ENCODE measurements around the gene SYT9.
"Not testable (repeated sequence)": the region's sequence is repeated elsewhere in the genome, so short reads cannot be mapped to it uniquely, and the experiment has no call there.

Gene SYT9

DNA sequence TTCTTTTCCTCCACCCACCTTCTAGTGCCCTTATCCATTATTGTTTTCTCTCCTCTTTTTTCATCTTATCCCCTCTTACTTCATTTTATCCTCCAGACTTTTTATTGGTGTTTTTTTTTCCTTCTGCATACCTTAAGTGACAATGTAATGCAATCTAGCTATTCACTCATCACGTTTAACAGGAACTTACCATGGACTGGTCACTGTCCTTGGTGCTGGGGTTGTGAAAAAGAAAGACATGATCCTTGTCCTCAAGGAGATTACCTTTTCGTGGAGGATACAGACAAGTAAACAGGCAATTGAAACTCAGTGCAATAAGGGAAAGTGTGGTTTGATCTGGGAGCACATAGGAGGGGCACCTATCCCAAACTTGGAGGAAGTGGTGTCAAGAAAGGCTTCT is 20.7 kb downstream of the SYT9 start:
- no peak for DNase-seq (ENCODE audit: low spot score)

DNA sequence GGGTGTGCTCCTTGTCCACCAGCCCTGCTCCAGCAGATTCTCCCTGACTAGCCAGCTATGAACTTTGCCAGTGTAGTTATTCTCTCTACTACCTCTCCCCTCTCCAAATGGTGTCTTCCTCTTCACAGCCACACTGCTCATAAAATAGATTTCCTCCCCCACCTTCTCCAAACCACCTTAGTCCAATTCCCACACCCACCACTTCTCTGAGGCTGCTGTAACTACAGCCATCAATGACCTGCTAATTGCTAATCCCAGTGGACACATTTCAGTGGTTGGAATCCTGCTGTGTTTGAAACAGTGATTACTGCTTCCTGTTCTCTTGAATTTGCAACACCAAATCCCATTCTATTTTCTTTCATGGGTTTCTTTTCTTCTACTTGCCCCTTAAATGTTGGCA is 23.4 kb downstream of the SYT9 start:
- DNase-seq (ENCODE audit: low spot score), result no peak

DNA sequence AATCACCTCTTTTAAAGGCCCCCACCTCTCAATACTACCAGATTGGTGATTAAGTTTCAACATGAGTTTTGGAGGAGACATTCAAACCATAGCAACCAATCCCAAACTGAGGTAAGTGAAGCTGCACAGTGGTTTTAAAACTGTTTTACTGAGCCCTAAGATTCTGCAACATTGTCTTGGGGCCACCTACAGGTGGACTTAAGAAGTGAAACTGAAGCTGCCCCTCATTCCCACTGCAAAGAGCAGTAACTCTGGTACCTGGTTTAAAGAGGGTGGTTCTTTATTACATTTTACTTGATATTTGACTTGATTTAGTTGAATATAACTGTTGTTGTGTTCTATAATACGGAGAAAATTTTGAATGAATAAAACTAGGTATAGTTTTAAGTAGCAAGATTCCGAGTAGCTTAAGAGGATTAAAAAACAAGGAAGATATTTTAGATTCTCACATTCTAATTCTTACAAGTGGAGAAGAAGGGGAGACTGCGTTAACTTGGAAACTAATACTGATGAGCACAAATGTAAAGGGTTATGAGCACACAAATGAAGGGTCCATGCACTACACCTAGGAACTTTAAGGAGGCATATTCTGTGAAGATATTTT is 26.7 kb downstream of the SYT9 start:
- peak; percentile 30 for DNase-seq (ENCODE audit: low spot score)

DNA sequence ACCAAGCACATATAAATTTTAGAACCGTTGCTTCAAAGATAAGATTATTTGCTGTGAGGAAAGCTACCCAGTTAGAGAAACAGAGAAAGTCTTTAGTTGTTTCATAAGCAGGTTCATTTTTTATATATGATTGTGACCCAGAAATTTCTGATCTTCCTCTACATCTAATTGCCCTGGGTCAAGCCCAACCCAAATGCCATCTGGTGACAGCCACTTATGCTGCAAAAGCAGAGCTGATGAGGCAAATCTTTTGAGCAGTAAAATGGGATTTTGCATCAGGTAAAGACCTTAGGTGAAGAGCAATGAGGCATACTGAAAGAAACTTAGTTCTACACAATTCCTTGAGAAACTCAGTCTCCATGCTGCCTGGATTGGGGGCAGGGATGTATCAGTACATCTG is 28.0 kb downstream of the SYT9 start:
- DNase-seq (ENCODE audit: low spot score), result no peak

DNA sequence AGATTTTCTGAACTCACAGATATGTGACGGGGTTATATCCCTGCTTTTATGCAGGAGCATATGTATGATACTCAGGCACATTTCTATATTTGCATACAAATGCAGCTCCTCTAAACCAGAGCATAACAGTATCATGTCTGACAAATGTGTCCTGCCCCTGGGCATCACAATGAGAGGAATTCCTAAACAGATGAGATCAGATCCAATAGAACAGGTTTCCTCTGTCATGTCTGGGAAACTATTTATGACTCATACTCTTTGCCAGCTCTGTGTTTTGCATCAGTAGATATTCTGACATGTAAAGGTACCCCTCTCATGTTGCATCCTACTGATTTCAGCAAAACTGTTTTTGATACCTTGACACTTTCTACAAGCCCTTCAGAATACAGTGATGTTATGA is 29.4 kb downstream of the SYT9 start:
- DNase-seq (ENCODE audit: low spot score), result peak; percentile 66

DNA sequence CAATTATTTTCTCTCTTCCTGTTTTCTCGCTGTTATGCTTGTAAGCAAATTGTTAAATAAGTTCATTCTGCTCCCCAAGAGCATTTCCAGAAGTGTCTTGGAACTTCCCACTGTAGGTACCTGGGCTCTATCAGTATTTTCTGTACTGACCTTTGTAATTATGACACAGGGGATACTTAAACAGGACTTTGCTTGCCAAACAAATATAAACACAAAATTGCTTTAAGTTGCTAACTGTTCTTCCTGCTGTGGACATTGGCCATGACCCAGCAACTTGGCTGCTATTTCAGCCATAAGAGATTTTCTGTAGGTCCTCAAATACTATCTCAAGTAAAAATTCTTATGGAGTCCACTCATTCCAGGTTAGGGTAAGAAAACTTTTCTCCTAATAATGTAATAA is 30.1 kb downstream of the SYT9 start:
- DNase-seq (ENCODE audit: low spot score), result no peak

DNA sequence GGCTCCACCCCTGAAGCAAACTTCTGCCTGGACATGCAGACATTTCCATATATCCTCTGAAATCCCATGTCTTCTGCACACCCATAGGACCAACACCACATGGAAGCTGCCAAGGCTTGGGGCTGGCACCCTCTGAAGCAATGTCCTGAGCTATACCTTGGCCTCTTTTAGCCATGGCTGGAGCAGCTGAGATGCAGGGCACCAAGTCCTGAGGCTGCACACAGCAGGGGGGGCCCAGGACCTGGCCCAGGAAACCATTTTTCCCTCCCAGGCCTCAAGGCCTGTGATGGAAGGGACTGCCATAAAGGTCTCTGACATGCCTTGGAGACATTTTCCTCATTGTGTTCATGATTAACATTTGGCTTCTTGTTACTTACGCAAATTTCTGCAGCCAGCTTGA is 34.5 kb downstream of the SYT9 start:
- no peak for DNase-seq (ENCODE audit: low spot score)

DNA sequence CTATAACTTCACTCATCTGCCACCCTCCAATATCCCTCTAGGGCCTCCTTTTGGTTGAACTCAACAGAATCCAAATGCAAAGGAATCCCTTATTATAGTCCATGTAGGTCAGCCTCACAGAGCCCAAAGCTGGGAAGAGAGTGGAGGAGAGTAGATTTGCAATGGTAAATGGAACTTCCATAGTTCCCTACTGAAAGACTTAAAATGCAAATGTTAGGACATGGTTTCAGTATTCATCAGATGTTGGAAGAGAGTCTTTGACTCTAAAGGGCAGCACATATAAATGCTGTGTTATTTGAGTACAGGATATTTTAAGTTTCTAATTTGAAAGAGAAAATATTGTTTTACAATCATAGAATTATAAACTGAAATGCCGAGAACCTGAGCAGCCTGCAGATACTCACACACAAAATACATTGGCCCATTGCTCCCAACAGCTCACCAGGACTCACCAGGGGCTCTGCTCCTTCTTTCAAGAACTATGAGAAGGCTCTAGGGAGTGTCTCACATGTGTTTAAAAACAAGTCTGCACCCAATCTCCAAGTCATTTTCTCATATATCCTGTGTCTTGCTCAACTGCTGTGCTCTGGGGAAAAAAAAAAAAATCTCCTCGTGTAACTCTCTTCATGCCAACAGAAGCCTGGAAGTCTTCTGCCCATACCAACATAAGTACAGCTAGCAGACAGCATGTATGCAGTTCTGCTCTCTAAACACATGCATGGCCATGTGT is 39.6 kb downstream of the SYT9 start:
- DNase-seq (ENCODE audit: low spot score), result no peak

DNA sequence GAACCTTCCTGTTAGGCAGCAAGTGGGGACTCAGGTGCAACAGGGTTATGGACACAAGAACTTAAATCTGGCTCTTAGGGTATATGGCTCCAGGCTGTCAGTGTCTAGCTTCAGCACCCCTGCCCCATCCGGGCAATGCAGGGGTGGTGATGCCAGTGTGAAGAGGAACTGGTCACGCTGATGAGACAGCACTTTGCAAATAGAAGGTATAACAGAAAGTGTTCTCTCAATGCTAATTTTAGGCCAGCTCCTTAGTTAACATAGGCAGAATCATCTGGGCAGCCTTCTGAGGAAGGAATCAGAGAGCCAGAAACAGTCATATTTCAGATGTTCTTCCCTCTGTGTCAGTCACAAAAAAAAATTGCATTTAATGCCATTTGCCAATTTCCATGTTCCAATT is 41.2 kb downstream of the SYT9 start:
- no peak for DNase-seq (ENCODE audit: low spot score)

DNA sequence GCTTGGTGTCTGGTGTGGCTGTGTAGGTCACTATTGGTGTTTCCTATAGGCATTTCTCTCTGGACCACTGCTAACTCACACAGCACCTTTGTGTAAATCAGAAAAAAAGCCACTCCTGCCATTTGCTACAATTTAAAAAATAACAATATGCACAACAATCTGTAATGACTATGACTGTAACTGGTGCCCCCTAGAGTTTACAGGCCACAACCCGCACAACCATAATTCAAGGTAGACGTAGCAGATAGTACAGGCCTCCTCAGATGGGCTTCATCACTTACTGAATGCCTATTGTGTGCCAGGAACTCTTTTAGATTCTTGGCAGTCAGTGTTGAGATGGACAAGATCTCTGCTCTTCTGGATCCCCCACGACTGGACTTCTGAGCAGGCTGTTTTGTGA is 47.7 kb downstream of the SYT9 start:
- no peak for DNase-seq (ENCODE audit: low spot score)

DNA sequence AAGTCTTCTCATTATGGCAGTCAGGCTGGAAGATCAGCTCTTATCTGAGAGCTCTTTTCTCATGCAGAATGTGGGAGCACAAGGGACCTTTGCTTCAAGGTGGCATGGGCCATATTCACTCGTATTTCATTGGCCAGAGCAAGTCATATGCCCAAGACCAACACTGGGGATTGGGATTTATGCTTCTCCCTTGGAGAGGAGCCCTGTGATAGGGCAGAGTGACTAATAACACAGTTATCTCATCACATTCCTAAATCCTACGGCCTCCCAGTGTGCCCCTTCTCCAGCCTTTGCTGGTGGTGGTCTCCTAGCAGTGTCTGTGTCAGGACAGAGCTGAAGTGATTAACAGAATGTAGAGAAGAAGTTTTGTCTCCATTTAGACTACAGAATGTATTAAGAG is 48.6 kb downstream of the SYT9 start:
- no peak for DNase-seq (ENCODE audit: low spot score)

DNA sequence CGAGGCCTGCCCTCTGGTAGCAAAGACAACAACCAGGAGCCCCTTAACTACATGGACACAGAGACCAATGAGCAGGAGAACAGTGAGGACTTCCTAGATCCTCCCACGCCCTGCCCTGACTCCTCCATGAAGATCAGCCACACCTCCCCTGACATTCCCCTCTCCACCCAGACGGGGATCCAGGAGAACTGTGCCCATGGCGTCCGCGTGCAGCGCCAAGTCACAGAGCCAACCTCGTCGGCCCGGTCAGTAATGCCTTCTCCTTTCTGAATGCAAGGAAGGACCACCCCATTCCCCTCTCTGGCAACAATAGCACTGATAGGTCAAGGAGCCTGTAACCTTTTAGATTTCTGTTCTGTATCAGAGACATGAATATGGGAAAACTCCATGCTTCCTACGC is 51.4 kb downstream of the SYT9 start:
- DNase-seq (ENCODE audit: low spot score), result no peak

DNA sequence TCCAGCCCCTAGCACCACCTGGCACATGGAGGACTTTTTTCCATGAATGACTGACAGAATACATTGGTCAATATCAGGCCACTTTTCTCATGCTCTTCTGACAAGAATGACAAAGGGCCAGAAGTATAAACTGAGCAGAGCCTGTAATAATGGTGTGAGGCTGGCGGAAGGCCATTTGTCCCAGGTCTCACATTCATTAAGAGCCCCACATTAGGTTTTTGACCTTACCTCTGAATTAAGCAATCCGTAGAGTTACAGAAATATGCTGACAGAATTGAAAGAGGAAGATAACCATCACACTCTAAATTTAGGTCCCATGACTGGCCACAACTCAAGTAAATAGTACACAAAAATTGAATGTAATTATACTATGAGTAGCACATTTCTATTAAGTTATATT is 55.2 kb downstream of the SYT9 start:
- DNase-seq (ENCODE audit: low spot score), result no peak

DNA sequence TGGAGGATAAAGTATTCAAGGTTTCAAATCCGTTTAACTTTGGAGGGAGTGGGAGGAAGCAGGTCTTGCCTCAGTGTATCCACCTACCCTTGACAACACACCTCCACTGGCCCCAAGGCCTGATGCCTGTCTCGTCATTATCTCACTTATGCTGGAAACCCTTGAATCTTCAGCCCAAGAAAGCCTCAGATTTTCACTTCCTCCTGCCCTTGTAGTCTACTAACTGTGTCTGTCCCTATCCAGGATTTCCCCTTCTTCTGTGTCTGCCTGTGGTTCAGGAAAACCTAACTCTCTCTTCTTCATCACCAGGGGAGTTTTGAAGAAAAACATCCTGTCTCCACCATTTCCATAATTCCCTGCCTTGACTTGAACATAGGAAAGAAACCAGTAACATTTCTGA is 56.1 kb downstream of the SYT9 start:
- DNase-seq (ENCODE audit: low spot score), result no peak

DNA sequence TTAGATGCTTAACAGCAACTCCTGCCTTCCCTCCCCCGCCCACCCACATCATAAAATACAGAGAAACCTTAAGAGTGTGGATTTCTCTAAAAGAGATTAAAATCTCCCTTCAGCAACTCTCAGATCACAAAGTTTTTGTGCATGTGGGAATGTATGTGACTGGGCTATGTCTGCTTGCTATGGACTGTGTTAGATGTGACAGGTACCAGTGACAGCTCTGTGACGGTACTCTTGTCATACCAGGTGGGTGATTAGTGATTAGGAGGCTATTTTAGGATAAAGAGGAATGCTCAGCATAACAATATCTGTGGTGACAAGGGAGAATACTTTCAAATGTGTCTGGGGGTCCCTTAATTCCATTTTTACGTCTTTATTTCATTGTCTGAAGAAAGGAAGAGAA is 60.2 kb downstream of the SYT9 start:
- DNase-seq (ENCODE audit: low spot score), result no peak

DNA sequence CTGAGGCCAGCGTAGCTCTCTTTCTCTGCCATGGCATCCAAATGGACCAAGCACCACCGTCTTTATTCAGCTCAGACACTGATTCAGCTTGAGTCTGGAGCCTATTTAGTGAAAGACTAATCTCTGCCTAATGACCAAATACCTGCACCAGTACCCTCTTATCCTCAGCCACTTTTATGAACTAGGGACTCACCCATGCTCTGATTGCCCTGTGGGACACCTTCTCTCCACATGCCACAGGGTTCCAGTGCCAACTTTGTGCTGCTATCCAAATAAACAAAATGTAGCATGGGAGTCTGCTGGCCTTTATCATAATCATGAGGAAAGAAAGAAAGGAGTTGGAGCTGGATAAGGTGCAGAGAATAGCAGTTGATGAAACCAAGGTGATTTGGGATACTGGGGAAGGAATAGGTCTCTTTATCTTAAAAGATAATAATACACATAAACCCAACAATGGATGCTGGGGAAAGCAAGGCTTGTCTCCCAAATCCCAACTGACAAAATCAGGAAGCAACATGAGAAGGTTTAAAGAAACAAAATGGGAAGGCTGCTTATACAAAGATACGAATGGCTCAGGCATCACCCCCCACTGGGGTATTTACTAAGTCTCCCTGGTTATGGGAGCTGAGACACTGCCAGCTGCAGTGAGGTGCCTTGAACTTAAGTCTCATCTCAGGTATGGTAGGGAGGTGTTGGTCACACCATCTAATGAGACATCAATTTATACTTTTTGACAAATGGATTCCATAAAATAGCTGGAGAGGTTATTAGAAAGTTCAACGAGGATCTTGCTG is 63.3 kb downstream of the SYT9 start:
- DNase-seq (ENCODE audit: low spot score), result no peak

DNA sequence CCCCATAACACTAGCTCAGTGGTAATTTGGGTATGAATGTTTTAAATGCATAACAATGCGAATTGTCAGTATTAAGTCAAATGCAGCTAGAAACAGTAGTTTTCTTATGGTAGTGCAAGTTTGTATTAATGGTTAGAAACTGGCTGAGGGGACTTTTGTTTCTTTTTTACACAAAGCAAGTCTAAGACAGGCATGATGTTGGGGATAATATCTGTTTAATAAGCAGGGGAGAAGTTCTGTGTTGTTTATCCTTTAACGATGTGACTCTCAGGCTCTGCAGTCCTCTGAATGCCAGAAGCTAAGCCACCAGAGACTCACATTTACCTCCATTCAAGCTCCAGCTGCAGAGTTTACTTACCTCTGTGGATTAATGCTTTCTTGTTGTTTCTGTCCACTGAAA is 67.8 kb downstream of the SYT9 start:
- DNase-seq (ENCODE audit: low spot score), result no peak

DNA sequence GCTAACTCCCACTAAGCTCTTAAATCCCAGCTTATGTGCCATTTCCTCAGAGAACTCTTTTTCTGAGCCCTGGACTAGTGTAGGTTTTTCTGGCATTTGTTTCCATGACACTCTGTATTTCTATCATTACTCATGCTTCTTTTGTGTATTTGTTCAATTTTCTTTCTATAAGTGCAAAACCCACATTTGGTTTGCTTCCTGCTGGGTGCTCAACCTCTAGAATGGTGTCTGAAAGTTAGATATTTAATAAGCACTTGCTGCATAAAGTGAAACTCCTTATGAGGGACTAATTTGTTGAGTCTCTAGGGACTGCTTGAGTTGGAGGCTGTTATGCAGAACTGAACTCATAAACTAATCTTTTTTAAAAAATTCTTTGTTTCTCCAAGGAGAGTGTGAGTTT is 68.6 kb downstream of the SYT9 start:
- DNase-seq (ENCODE audit: low spot score), result no peak

DNA sequence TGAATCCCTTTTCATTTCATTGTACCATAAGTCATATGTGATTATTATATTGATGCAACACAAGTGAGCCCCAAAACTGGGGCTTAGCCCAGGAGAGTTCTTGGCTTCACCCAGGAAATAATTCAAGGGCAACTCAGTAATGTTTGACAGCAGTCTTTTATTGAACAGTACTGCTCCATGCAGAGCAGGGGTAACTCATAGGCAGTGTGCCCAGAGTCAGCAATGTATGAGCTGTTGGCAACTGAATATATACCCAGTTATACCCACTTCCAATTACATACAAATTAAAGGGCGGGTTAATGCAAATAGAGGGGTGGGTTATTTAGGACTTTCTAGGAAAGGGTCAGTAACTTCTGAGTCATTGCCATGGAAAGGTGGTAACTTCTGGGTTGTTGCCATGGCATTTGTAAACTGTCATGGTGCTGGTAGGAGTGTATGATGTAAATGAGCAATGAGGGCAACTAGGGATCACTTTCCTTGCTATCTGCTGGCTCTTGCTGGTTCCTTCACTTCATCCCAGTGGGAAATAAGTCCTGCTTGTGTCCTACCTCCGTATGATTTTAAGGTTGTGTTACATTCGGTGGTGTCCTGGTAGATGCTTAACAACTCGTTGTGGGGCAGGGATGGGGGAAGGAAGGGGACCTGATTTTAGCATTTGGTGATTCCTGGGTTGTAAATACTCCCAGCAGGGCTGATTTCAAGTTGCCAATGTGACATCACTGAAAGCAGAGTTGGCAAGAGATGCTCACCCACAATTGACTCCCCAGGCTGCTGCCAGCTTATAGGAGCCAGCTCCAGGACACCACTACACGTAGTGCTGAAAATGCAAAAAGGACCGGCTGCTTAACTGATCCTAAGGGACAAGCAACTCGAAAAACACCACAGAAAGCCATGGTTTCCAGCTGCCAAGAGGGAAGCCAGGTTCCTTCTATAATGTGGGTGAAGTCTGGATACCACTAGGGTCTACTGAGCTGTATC is 70.1 kb downstream of the SYT9 start:
- DNase-seq (ENCODE audit: low spot score), result no peak

DNA sequence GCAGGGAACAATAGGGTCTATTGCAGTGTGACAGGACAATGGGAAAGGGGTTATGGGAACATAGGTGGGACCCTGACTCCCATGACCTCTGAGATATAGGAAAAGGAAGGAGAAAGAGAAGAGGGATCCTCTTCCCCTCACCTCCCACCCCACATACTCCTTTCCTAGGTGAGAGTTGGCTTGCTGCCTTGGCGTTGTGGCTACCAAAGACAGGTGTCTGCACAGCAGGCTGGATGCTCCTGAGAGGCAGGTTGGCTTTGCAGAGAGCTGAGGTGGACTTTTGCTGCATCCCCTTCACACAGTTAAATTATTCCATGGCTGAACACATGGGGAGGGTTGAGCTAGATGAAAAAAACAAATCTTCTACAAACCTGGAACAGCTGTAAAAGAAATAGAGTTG is 80.7 kb downstream of the SYT9 start:
- DNase-seq (ENCODE audit: low spot score), result no peak

DNA sequence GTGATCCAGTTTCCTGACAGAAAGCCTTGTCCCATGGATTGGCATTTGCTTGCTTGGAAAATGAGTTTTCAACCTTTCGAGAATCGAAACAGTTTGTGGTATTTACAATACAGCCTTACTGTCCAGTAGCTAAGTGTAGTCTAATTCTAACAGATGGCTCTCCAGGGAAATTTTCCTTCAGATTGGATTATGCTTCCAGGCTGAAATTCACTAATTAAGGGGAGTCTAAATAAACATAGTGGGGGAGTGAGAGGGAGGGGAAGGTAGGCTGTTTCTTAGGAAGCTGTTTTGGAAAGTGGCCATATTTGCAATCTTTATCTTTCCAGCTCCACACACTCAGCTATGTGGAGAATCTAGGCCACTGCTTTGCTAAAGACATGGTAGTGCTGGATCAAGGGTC is 81.3 kb downstream of the SYT9 start:
- no peak for DNase-seq (ENCODE audit: low spot score)

DNA sequence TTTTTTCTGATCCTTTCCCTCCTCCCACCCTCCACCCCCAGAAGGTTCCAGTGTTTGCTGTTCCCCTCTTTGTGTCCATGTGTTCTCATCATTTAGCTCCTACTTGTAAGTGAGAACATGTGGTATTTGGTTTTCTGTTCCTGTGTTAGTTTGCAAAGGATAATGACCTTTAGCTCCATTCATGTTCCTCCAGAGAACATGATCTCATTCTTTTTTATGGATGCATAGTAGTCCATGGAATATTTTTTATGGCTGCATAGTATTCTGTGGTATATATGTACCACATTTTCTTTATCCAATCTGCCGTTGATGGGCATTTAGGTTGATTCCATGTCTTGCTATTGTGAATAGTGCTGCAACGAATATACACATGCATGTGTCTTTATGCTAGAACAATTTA is 83.7 kb downstream of the SYT9 start:
- DNase-seq (ENCODE audit: low spot score), result not testable (repeated sequence)

All from kidney capillary endothelial cell (primary cell).